BJ (cell line): ENCODE data around the gene SRP9. TPM values are rescaled to one million over a fixed set of nuclear protein-coding genes. Genes with fewer than 3 reads are reported as not detected.
"Not testable (repeated sequence)": the region's sequence is repeated elsewhere in the genome, so short reads cannot be mapped to it uniquely, and the experiment has no call there.

ENCODE experiments used
- CTCF ChIA-PET: fragments of 350-600 bp; formaldehyde crosslinking; extraction: SDS; loops from one replicate; lab custom pipeline; 2021; ENCODE audit warnings: antibody characterized with exemption, inconsistent platforms; lab: Yijun Ruan, JAX
- POLR2A ChIA-PET: fragments of 300-600 bp; sonication (Branson Sonifier 250); formaldehyde crosslinking; extraction: SDS; loops from one replicate; lab custom pipeline; 2021; ENCODE audit warnings: antibody characterized with exemption; lab: Charles Lee
- DNase-seq: peaks from one replicate; pipeline ENCODE4 v3.0.0-alpha.2; 2011; ENCODE audit warnings: low read depth
- H3K27me3 ChIP-seq: 2 replicates; pipeline ENCODE4 v1.6.0; 2011; ENCODE audit warnings: low read length; ENCODE audit not compliant: control insufficient read depth, insufficient read depth
- H3K36me3 ChIP-seq: 2 replicates; pipeline ENCODE4 v1.5.1; 2011; ENCODE audit warnings: low read length; ENCODE audit not compliant: control insufficient read depth, insufficient read depth
- H3K4me3 ChIP-seq: 2 replicates; pipeline ENCODE4 v1.5.1; 2011; ENCODE audit warnings: low read depth, mild to moderate bottlenecking, control low read depth, low read length
- CTCF ChIP-seq: IDR thresholded peaks from 2 replicates; pipeline ENCODE4 v1.5.1; 2011; ENCODE audit warnings: low read depth, mild to moderate bottlenecking, control low read depth, inconsistent platforms, low read length, moderate library complexity; ENCODE audit not compliant: insufficient read depth
- polyA plus RNA-seq: library from polyadenylated mRNA; depleted of rRNA; stranded (reverse); fragments of >200 nt; gene quantifications from 2 replicates; pipeline ENCODE4 v1.2.3, GENCODE V29; 2011

SRP9 gene
- polyA plus RNA-seq, 1 experiment = 250 TPM

DNA sequence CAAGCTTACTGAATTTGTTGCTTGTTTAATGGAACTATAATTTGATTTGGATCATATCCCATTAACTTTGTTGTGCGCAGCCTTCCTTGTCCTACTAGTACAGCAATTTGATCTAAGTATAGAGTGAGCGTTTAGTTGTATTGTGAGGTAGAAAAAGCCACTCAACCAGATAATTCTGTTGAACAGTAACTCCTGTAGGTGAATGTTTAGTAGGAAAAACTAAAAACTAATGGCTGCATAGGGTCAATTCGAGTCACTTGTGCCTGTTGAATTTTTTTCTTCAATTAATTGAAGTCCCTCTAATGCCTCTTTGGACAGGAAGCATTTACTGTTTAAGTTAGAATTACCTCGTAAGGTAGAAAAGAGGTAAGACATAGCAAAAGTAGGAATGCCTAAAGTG lies 17.3 kb downstream of the SRP9 start:
- Histone ChIP-seq H3K36me3 (peaks cover 7% of the 10 kb centered on the region; the same call in 1 of the 2 replicates), H3K4me3 (no peak overlapping the region), H3K27me3 (no peaks in the 10 kb centered on the region)
- ChIA-PET CTCF (no interaction called here), POLR2A (no interaction called here)
- no peak for TF ChIP-seq CTCF
- DNase-seq = no peak

GRCh38 chr1:225796097-225796496 lies 18.5 kb downstream of the SRP9 start:
- CTCF ChIA-PET, DNase-seq, POLR2A ChIA-PET, H3K27me3 ChIP-seq, H3K4me3 ChIP-seq, H3K36me3 ChIP-seq: not testable (repeated sequence)

- POLR2A ChIA-PET, H3K27me3 ChIP-seq, DNase-seq, H3K4me3 ChIP-seq, H3K36me3 ChIP-seq: not testable (repeated sequence)
- CTCF ChIA-PET = interaction anchor here (2.5 kb wide), 2 partner anchors 8 to 23 kb away, joined by 7 read pairs; partner anchors contain the start of genes EPHX1 and SRP9
These were observed 23.5 kb downstream of the SRP9 start for GRCh38 chr1:225801146-225801545.

DNA sequence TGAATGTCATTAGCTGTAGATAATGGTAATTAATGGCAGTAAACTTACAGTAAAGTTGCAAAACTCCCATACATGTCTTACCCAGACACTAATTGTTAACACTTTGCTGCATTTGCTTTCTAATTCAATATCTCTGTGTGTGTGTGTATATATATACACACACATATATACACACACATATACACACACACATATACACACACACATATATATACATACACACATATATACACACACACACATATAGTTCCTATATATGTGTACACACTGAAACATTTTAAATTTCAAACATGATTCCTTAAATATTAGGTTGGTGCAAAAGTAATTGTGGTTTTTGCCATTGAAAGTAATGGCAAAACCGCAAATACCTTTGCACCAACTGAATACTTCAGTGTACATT lies 28.6 kb downstream of the SRP9 start:
- POLR2A ChIA-PET = interaction anchor here (0.7 kb wide), 1 partner anchor 147 kb away, joined by 5 read pairs; no protein-coding TSS in a partner anchor

GRCh38 chr1:225806736-225807135 lies 29.1 kb downstream of the SRP9 start:
- CTCF ChIA-PET, H3K27me3 ChIP-seq, H3K4me3 ChIP-seq, DNase-seq, H3K36me3 ChIP-seq: not testable (repeated sequence)
- POLR2A ChIA-PET = interaction anchor here (0.7 kb wide), 1 partner anchor 148 kb away, joined by 5 read pairs; no protein-coding TSS in a partner anchor

More for the DNA sequence above, 28.6 kb downstream of the SRP9 start:
- no peak for TF ChIP-seq CTCF
- DNase-seq = no peak
- CTCF ChIA-PET = no interaction called here
- H3K36me3 ChIP-seq = no peaks in the 10 kb centered on the region
- H3K4me3 ChIP-seq = no peak overlapping the region
- H3K27me3 ChIP-seq = no peaks in the 10 kb centered on the region

DNA sequence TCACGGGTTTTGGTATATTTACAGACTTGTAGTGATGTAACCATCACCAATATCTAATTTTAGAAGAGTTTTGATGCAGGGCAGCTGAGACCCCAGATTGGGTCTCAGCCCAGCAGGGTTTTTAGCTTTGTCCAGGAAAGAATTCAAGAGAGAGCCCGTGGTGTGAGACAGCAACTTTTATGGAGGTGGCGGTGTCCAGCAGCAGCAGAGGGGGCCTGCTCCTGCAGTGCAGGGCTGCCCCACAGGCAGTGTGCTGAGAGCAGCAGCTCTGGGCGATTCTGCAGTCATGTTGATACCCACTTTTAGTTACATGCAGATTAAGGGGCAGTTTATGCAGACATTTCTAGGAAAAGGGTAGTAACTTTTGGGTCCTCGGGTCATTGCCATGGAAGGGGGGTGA lies 30.5 kb downstream of the SRP9 start:
- Histone ChIP-seq H3K4me3 (no peak overlapping the region), H3K27me3 (no peaks in the 10 kb centered on the region), H3K36me3 (no peaks in the 10 kb centered on the region)
- DNase-seq = no peak
- POLR2A ChIA-PET = no interaction called here
- no peak for TF ChIP-seq CTCF
- CTCF ChIA-PET = interaction anchor here (0.7 to 2.6 kb wide), 3 partner anchors 8 to 333 kb away, joined by 3 to 7 read pairs (median 5); no protein-coding TSS in a partner anchor
